ENCODE data around the gene WSB2.

The WSB2 gene

DNA sequence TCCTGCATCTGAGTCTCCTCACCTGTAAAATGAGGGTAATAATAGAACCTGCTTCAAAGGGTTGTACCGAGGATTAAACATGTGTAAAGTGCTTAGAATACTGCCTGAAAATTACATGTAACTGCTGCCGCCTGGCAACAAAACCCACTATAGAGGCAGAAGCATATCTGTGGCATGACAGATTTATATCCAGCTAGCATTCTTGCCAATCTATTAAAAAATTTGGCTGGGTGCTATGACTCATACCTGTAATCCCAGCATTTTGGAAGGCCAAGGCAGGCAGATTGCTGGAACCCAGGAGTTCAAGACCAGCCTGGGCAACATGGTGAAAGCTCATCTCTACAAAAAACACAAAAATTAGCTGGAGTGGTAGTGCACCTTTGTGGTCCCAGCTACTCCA, 75.8 kb downstream of the WSB2 start:
- no peak for DNase-seq
